GM21723 (cell line): ENCODE measurements around the gene TWF2.
A peak's percentile ranks its signal among the peaks of the same experiment; 100 is the strongest.

Experiments used
- ATAC-seq: cut with Tn5 transposase; IDR thresholded peaks from one replicate; pipeline ENCODE4 v1.9.1; 2021; ENCODE audit warnings: mild to moderate bottlenecking, moderate library complexity; ENCODE audit not compliant: unreplicated experiment

TWF2 gene

GRCh38 chr3:52259035-52259434 is 20.1 kb upstream of the TWF2 start:
- ATAC-seq, result no peak

- ATAC-seq, result no peak
These were observed 19.0 kb upstream of the TWF2 start for GRCh38 chr3:52257911-52258310.

GRCh38 chr3:52256622-52257021 is 17.7 kb upstream of the TWF2 start:
- no peak for ATAC-seq

- ATAC-seq, result no peak
These were observed 17.2 kb upstream of the TWF2 start for GRCh38 chr3:52256159-52256558.

- no peak for ATAC-seq
These were observed 15.7 kb upstream of the TWF2 start for GRCh38 chr3:52254608-52255007.

DNA sequence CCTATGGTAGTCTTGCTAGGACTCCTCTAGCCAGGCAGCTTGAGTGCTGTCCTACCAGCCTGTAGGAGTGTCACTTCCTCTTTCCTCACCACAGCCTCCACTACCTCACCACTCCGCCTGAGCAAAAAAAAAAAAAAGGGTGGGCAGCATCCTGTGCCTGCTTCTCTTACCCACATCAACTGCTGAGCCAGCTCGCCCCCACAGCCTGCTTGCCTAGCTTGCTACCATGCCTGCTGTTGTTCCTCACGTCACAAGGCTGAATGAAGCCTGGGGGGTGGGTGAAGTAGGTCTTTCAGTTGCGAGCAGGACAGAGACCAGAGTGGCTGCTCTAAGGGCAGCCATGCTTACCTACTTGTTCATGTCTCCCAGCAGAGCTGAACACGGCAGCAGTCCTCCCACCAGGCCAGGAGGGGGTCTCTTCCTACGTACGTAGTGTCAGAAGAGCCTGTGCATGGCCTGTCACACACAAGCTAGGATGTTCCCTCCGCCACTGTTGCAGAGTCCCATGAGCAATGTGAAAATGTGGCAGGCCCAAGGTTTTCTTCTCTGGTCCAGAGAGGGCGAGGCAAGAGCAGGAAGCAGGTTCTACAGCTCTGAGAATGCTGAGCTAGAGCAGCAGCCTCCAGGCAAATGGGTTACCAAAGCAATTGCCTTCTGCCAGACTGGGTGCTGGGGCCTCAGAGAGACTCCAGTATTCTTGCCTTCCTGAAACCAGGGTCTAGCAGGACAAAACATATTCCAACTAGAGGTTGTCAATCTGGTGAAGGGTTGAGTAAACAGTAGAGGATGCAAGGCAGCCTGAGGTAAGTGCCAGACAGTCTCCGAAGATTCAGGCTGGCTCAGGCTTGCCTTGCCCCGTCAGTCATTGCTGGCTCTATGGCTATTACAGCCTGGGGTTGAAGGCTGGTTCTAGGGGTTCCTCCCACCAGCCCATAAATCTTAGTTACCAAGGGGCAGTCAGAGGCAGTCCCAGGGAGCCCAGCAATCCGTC is 14.7 kb upstream of the TWF2 start:
- ATAC-seq, result peak; percentile 92

GRCh38 chr3:52250122-52250521 is 11.2 kb upstream of the TWF2 start:
- ATAC-seq, result no peak

DNA sequence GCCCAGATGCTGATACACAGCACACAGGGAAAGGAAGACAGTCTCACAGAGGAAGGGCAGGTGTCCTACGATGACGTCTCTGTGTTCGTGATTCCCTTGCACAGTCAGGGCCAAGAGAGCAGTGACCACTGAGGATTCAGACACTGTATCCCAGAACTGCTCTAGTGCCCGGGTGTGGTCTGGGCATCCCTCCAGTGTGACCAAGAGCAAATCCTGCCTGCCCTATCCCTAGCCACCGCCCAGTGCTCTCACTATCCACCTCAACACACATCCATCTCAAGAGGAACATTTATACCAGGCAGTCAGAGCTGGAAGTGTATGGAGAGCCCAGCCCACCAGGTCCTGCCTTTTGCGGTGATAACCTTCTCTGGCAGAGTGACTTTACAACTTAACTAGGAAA is 10.7 kb upstream of the TWF2 start:
- no peak for ATAC-seq

DNA sequence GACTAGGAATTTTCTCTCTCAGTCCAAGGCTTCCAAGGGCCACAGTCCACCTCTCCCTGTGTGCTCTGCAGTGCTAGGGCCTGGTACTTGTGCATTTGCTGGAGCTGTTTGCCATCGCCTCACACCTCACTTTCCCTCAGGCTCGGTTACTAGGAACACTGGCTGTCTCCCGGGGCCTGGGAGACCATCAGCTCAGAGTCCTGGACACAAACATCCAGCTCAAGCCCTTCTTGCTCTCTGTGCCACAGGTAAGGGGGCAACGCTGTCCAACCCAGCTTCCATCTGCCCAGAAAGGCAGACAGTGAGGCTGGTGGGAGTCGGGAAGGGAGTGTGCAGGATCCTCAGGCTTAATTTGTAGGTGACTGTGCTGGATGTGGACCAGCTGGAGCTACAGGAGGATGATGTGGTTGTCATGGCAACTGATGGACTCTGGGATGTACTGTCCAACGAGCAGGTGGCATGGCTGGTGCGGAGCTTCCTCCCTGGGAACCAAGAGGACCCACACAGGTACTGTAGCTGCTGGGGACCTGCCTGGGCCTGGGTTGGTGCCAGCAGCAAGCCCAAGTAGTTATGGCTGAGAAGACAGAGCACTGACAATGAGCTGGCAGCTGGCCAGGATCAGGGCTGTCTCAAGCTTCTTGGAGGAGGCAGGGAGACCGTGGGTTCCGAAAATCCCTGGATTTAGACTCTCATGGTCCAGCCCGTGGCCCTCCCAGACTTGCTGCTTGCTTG is 10.0 kb upstream of the TWF2 start:
- no peak for ATAC-seq

DNA sequence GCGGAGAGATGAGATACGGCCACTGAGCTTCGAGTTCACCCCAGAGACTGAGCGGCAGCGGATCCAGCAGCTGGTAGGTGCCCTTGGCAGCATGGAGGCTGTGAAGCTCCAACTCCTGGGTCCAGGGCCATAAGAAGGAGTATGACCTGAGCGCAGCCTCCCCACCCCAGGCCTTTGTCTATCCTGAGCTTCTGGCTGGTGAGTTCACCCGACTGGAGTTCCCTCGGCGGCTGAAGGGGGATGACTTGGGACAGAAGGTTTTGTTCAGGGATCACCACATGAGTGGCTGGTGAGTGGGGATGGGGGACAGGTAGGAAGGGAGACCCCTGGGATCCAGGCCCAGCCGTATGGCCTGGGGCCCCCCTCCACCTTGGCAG is 9.2 kb upstream of the TWF2 start:
- no peak for ATAC-seq

DNA sequence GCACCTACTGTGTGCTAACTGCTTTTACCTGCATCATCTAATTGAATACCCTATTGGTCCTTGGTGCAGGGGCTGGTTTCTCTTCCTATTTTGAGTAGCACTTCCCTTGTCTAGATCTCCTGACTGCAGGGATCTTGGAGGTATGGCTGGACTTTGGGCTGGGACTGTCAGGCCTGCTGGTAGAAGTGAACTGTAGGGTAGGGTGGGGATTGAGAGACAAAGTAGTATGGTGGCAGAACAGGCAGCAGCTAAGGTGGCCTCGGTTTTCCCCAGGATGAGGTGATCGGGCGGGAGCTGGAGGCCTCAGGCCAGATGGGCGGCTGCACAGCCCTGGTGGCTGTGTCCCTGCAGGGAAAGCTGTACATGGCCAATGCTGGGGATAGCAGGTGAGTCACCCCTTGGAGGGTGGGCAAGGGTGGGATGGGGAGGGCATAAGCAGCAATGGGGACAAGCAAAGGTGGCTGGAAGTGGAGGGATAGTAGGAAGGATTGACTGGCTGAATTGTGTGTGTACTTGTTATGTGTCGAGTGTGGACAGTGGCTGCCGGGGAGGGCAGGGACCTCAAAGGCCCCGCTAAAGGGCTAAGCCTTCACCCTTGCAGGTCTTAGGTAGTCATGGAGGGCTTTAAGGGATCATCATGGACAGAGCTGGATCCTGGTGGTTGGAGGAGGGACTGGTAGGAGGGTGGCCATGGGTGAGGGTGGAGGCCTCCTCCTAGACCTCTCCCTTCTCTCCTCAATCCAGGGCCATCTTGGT is 8.6 kb upstream of the TWF2 start:
- ATAC-seq, result no peak

DNA sequence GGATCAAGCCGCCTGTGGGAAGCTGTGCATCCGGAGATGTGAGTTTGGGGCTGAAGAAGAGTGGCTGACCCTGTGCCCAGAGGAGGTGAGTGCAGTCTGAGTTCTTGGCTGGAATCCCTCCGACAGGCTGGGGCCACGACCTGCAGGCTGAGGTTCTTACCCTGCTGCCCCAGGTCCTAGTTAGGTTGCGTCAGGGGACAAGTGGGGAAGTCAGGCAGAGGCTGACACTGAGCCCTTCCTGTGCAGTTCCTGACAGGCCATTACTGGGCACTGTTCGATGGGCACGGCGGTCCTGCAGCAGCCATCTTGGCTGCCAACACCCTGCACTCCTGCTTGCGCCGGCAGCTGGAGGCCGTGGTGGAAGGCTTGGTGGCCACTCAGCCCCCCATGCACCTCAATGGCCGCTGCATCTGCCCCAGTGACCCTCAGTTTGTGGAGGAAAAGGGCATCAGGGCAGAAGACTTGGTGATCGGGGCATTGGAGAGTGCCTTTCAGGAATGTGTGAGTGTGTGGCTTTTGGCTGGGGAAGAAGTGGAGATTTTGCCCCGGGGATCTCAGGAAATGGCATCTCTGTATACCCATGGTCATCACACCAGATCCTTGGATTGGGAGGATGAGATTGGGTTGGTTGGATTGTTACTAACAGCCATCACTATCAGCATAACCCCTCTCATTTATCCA is 7.9 kb upstream of the TWF2 start:
- no peak for ATAC-seq

DNA sequence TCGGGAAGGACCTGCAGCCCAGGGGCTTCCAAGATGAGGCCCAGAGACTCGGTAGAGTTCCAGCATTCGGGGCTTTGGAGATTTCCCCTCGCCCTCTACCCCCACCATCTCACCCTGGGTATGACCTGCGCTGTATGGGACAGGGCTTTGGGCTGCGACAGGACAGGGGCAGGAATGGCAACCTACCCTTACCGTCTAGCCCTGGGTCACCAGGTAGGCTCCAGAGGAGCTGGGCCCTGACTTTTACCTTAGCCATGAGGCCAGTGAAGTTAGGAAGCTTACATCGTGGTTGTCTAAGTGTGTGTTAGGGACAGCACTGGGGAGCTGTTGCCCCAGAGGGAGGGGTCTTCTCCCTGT is 7.3 kb upstream of the TWF2 start:
- ATAC-seq, result peak; percentile 8

- ATAC-seq, result peak; percentile 41
These were observed 6.6 kb upstream of the TWF2 start, which contains the start of gene PPM1M for GRCh38 chr3:52245322-52246263. Gene PPM1M, plus strand, starts transcription at chr3:52245759. Its CDS starts 66 bp downstream, at chr3:52245825.

- ATAC-seq, result peak; percentile 19
These were observed 5.1 kb upstream of the TWF2 start for GRCh38 chr3:52243791-52244628.

DNA sequence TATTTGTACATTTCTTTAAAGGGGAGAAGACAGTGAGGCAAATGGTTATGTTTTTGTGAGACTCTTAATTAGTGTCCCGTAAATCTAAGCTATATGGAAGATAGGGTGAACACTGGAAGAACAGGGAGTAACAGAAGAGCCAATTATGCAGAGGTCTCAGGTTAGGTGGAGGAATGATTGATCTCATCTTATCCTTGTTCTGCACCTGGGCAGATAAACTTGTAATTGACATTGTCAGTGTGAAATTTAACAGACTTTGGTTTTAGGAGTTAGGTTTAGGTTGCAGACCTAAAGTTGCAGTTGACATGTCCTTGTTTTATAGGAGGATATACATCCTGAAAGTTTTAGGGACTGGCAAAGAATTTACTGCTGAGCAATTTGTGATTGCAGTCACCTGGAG is 3.1 kb upstream of the TWF2 start:
- ATAC-seq, result no peak

- ATAC-seq, result no peak
These were observed 2.0 kb upstream of the TWF2 start for GRCh38 chr3:52240886-52241370.

DNA sequence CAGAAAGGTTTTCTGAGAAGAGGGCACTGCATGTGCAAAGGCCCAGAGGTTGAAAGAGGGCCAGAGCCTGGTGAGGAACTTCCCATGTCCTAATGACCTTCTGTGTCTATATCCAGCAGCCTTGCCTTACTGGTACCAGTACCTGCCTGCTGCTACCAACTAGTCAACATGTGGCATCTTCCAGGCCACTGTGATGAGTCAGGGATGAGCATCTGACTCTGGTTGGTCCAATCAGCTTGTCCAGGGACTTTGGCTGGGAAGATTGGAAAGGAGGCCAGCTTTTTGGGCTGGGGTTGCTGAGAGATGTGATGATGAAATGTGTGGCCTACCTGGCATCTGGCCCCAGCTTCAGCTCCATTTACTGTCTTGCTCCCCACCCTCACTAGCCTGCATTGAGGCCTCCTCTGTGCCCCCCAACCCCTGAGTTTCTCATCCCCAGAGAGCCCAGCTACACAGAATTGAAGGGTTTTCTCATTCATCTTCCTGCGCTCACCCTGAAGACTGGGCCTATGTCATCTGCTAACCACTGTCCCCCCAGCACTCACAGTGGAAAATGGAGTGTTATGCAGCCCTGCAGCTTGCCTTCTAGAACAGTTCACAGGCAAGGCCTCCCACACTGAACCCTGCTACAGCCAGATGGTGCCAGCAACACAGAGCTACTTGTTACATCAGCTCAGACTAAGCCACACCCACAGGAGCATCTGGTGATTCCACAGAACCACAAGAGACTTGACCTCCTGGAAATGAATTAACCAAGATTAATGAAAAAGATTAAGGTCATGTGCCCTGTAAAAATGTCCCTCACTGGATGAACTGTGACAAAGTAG is 1.3 kb upstream of the TWF2 start:
- peak; percentile 24 for ATAC-seq
